Nephron (organoid): ENCODE data around the gene KCTD10.

ENCODE experiments used
- H3K27ac Mint-ChIP-seq, 3 experiments: 2 replicates each; pipeline ENCODE4 v1.8.0; 2020; ENCODE audit warnings: mixed read lengths in 3 of 3, mild to moderate bottlenecking in 2 of 3, moderate library complexity in 1 of 3
- H3K27me3 Mint-ChIP-seq: 2 replicates; pipeline ENCODE4 v1.8.0; 2021; ENCODE audit warnings: low read depth, mild to moderate bottlenecking, moderate library complexity, mixed read lengths
- H3K36me3 Mint-ChIP-seq: 2 replicates; pipeline ENCODE4 v1.8.0; 2020; ENCODE audit warnings: low read depth, mixed read lengths
- H3K4me1 Mint-ChIP-seq: 2 replicates; pipeline ENCODE4 v1.8.0; 2020; ENCODE audit warnings: mixed read lengths
- H3K4me3 Mint-ChIP-seq, 3 experiments: 2 replicates each; pipeline ENCODE4 v1.8.0; 2020; ENCODE audit warnings: mild to moderate bottlenecking in 3 of 3, mixed read lengths in 3 of 3, moderate library complexity in 2 of 3
- H3K9me3 Mint-ChIP-seq: 2 replicates; pipeline ENCODE4 v1.8.0; 2020; ENCODE audit warnings: mixed read lengths
- TF ChIP-seq, protein P1 (sequence below), 3 experiments: fragments of 200-600 bp; sonication (generic); IDR thresholded peaks; one replicate each; pipeline ENCODE4 v1.5.0; 2021; ENCODE audit warnings: antibody characterized with exemption in 3 of 3; ENCODE audit not compliant: unreplicated experiment in 3 of 3

Gene KCTD10

DNA sequence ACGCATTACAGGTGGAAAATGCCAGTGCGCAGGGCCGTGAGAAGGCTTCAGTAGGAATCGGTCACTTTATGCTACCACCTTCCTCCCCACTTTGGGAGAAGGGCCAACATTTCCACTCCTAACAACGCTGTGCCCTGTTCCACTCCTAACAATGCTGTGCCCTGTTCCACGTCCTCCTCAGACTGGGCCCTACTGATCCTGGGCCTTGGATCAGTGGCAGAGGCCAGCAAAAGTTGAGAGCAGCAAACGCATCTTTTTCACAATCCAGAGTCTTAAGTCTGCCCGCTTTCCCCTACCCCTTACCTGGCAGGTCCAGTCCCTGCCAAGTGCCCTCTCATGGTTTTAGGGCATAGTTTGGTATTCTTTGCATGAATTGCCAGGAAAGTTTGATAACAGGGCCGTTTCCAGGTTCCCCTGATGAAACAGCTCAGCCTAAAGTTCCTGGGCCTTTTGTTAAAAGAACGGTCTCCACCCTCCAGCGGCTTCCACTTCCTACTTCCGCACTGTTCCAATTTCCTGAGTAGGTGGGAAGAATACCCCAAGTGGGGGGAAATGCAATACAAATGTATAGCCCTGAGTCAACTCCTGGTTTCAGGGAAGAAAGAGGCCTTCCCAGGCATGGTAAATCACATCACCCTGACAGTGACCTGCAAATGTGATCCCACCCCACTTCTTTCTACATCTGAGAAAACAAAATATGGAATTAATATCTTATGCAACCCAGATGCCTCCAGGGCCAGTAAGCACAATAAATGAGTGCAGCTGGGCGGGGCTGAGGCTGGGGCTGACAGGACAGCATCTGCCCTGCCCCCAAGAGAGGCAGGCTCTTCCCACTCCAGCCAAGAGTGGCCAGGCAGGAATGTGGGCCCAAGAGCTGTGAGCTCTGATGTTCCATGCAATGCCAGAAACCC lies 15.0 kb downstream of the KCTD10 start:
- Mint-ChIP-seq H3K36me3 (peaks cover 32% of the 10 kb centered on the region), H3K9me3 (no peaks in the 10 kb centered on the region), H3K27me3 (no peaks in the 10 kb centered on the region), H3K4me1 (peaks cover 91% of the 10 kb centered on the region), H3K27ac (peak overlapping the region; percentile 93 to 100 (median 99)), H3K4me3 (peak overlapping the region; percentile 37 to 62 (median 51))
- TF ChIP-seq, protein P1, sequence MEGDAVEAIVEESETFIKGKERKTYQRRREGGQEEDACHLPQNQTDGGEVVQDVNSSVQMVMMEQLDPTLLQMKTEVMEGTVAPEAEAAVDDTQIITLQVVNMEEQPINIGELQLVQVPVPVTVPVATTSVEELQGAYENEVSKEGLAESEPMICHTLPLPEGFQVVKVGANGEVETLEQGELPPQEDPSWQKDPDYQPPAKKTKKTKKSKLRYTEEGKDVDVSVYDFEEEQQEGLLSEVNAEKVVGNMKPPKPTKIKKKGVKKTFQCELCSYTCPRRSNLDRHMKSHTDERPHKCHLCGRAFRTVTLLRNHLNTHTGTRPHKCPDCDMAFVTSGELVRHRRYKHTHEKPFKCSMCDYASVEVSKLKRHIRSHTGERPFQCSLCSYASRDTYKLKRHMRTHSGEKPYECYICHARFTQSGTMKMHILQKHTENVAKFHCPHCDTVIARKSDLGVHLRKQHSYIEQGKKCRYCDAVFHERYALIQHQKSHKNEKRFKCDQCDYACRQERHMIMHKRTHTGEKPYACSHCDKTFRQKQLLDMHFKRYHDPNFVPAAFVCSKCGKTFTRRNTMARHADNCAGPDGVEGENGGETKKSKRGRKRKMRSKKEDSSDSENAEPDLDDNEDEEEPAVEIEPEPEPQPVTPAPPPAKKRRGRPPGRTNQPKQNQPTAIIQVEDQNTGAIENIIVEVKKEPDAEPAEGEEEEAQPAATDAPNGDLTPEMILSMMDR (IDR thresholded peaks at IDR 0.05; ENCODE audit: unreplicated experiment in 3 of 3): no peak

- Mint-ChIP-seq H3K4me3 (peak overlapping the region; percentile 34 to 70 (median 41)), H3K27ac (peak overlapping the region; percentile 93 to 100 (median 99)), H3K4me1 (peaks cover 84% of the 10 kb centered on the region), H3K27me3 (no peaks in the 10 kb centered on the region), H3K9me3 (no peaks in the 10 kb centered on the region), H3K36me3 (peaks cover 38% of the 10 kb centered on the region)
- TF ChIP-seq, protein P1 (IDR thresholded peaks at IDR 0.05; ENCODE audit: unreplicated experiment in 3 of 3): no peak
Measured at GRCh38 chr12:109461049-109461845, 15.9 kb downstream of the KCTD10 start.

GRCh38 chr12:109460538-109460937 lies 16.6 kb downstream of the KCTD10 start:
- Mint-ChIP-seq H3K4me3 (no peak overlapping the region), H3K9me3 (no peaks in the 10 kb centered on the region), H3K36me3 (peaks cover 43% of the 10 kb centered on the region), H3K27me3 (no peaks in the 10 kb centered on the region), H3K4me1 (peaks cover 77% of the 10 kb centered on the region), H3K27ac (peak overlapping the region; percentile 93 to 99 (median 98))
- TF ChIP-seq, protein P1 (IDR thresholded peaks at IDR 0.05; ENCODE audit: unreplicated experiment in 3 of 3): no peak

GRCh38 chr12:109459247-109459646 lies 17.9 kb downstream of the KCTD10 start:
- Mint-ChIP-seq H3K27me3 (no peaks in the 10 kb centered on the region), H3K4me1 (peaks cover 64% of the 10 kb centered on the region), H3K36me3 (peaks cover 46% of the 10 kb centered on the region), H3K27ac (peak overlapping the region; percentile 93 to 98 (median 98)), H3K9me3 (no peaks in the 10 kb centered on the region), H3K4me3 (peak overlapping the region; percentile 24 to 55 (median 25))
- TF ChIP-seq, protein P1 (IDR thresholded peaks at IDR 0.05; ENCODE audit: unreplicated experiment in 3 of 3): no peak

- Mint-ChIP-seq H3K36me3 (peaks cover 50% of the 10 kb centered on the region), H3K27me3 (no peaks in the 10 kb centered on the region), H3K27ac (peak overlapping the region; percentile 93 to 98 (median 98)), H3K9me3 (no peaks in the 10 kb centered on the region), H3K4me3 (peak overlapping the region; percentile 24 to 55 (median 25)), H3K4me1 (peaks cover 59% of the 10 kb centered on the region)
- TF ChIP-seq, protein P1 (IDR thresholded peaks at IDR 0.05; ENCODE audit: unreplicated experiment in 3 of 3): no peak
Measured at GRCh38 chr12:109458771-109459208, 18.3 kb downstream of the KCTD10 start.
